ENCODE data around the gene CDK14.

The CDK14 gene

GRCh38 chr7:91031757-91032156 lies 435.6 kb downstream of the CDK14 start:
- no peak for DNase-seq

- DNase-seq = no peak
Measured at GRCh38 chr7:91033574-91033973, 437.5 kb downstream of the CDK14 start.

GRCh38 chr7:91034459-91035368 lies 438.6 kb downstream of the CDK14 start:
- no peak for DNase-seq

- DNase-seq = no peak
Measured at GRCh38 chr7:91039033-91039432, 442.9 kb downstream of the CDK14 start.

GRCh38 chr7:91041141-91041540 lies 445.0 kb downstream of the CDK14 start:
- no peak for DNase-seq

GRCh38 chr7:91041901-91042484 lies 445.9 kb downstream of the CDK14 start:
- DNase-seq = no peak

- no peak for DNase-seq
Measured at GRCh38 chr7:91043186-91043585, 447.1 kb downstream of the CDK14 start.

GRCh38 chr7:91043924-91044645 lies 448.0 kb downstream of the CDK14 start:
- no peak for DNase-seq

- DNase-seq = no peak
Measured at GRCh38 chr7:91045606-91046005, 449.5 kb downstream of the CDK14 start.

- DNase-seq = no peak
Measured at GRCh38 chr7:91046322-91047089, 450.4 kb downstream of the CDK14 start.

- no peak for DNase-seq
Measured at GRCh38 chr7:91047636-91048035, 451.5 kb downstream of the CDK14 start.

GRCh38 chr7:91050677-91051076 lies 454.6 kb downstream of the CDK14 start:
- no peak for DNase-seq

- DNase-seq = no peak
Measured at GRCh38 chr7:91051966-91052365, 455.8 kb downstream of the CDK14 start.

- DNase-seq = no peak
Measured at GRCh38 chr7:91054374-91054773, 458.3 kb downstream of the CDK14 start.

GRCh38 chr7:91055219-91055618 lies 459.1 kb downstream of the CDK14 start:
- no peak for DNase-seq

- DNase-seq = no peak
Measured at GRCh38 chr7:91062713-91063112, 466.6 kb downstream of the CDK14 start.

GRCh38 chr7:91064052-91064451 lies 467.9 kb downstream of the CDK14 start:
- no peak for DNase-seq

GRCh38 chr7:91064938-91065337 lies 468.8 kb downstream of the CDK14 start:
- no peak for DNase-seq

GRCh38 chr7:91066627-91067026 lies 470.5 kb downstream of the CDK14 start:
- DNase-seq = no peak

- DNase-seq = no peak
Measured at GRCh38 chr7:91067242-91067641, 471.1 kb downstream of the CDK14 start.

GRCh38 chr7:91068136-91068795 lies 472.1 kb downstream of the CDK14 start:
- no peak for DNase-seq

- no peak for DNase-seq
Measured at GRCh38 chr7:91069146-91069545, 473.0 kb downstream of the CDK14 start.

Data from GOT3 (cell line).